ENCODE results near the gene NCOA1. TPM values are rescaled to one million over a fixed set of nuclear protein-coding genes. Genes with fewer than 3 reads are reported as not detected.

Gene NCOA1
- total and polyA plus RNA-seq, 2 donors (not counting 3 experiments of a cell fraction or from before 2014, with no cell fraction given): 11.4 to 14.1 TPM

GRCh38 chr2:24511894-24512293 is 20.8 kb downstream of the NCOA1 start:
- H3K27ac ChIP-seq (ENCODE audit: insufficient read depth, low read depth, low read length): no peak overlapping the region
- H2AFZ ChIP-seq (ENCODE audit: low read depth, low read length): no peak overlapping the region
- TF ChIP-seq GATA2 (IDR thresholded peaks at IDR 0.05; ENCODE audit: insufficient read depth, insufficient read length, low read depth, low read length): no peak
- no peak for TF ChIP-seq MYC (IDR thresholded peaks at IDR 0.05; ENCODE audit: low read depth, low read length)
- TF ChIP-seq EZH2 (IDR thresholded peaks at IDR 0.05; ENCODE audit: borderline replicate concordance, low read depth, low read length, severe bottlenecking): no peak
- TF ChIP-seq CTCF (IDR thresholded peaks at IDR 0.05; ENCODE audit: extremely low read depth in 1 of 2, insufficient read depth in 1 of 2, low read depth in 1 of 2, low read length in 2 of 2): no peak
- no peak for TF ChIP-seq POLR2AphosphoS5 (IDR thresholded peaks at IDR 0.05; ENCODE audit: insufficient read depth, low read depth, low read length)
- TF ChIP-seq FOS (IDR thresholded peaks at IDR 0.05; ENCODE audit: borderline replicate concordance, insufficient read depth, low read length): no peak
- no peak for TF ChIP-seq MAX (IDR thresholded peaks at IDR 0.05; ENCODE audit: insufficient read depth, insufficient read length)
- no peak for TF ChIP-seq JUN (IDR thresholded peaks at IDR 0.05; ENCODE audit: borderline replicate concordance, insufficient read depth, insufficient read length, low read depth)
- no peak for TF ChIP-seq POLR2A (IDR thresholded peaks at IDR 0.05; ENCODE audit: low read depth, low read length)
- no peaks in the 10 kb centered on the region for H3K9me1 ChIP-seq (replicated peaks; ENCODE audit: control insufficient read depth, extremely low read depth, insufficient read depth, low read length)
- no peaks in the 10 kb centered on the region for H3K27me3 ChIP-seq (ENCODE audit: control insufficient read depth in 2 of 2, insufficient read depth in 2 of 2, low read length in 2 of 2)
- CTCF ChIA-PET: interaction anchor here (0.8 to 0.9 kb wide), 3 partner anchors 9 to 48 kb away, joined by 3 to 4 read pairs (median 3); no protein-coding TSS in a partner anchor
- H3K79me2 ChIP-seq (ENCODE audit: control insufficient read depth, insufficient read depth, low read length): no peaks in the 10 kb centered on the region
- FAIRE-seq (no peak), DNase-seq (ENCODE audit: low read depth, low spot score) (no peak)
- POLR2A ChIA-PET: no interaction called here
- dilution Hi-C loops (cut with MboI; ENCODE audit: extremely low pct_ligation_motif_present, low sequenced_read_pairs) (no loop called here), intact Hi-C loops (cut with micrococcal nuclease) (no loop called here)
- H3K9me3 ChIP-seq (replicated peaks; ENCODE audit: control insufficient read depth, insufficient read depth, low read length): no peaks in the 10 kb centered on the region
- H4K20me1 ChIP-seq (replicated peaks; ENCODE audit: control insufficient read depth, extremely low read depth, insufficient read depth, low read length): peaks cover 3% of the 10 kb centered on the region
- H3K4me3 ChIP-seq (replicated peaks in 1 of 3; ENCODE audit: insufficient read depth in 1 of 3, low read depth in 1 of 3, low read length in 3 of 3): no peak overlapping the region
- no TSS peak for BruUV-seq (replicated peaks)
- H3K36me3 ChIP-seq (ENCODE audit: control insufficient read depth in 2 of 2, extremely low read depth in 1 of 2, insufficient read depth in 2 of 2, low read length in 2 of 2): no peaks in the 10 kb centered on the region
- no peak overlapping the region for H3K4me2 ChIP-seq (ENCODE audit: insufficient read depth, low read length)
- no peaks in the 10 kb centered on the region for H3K4me1 ChIP-seq (ENCODE audit: control insufficient read depth, extremely low read depth, insufficient read depth, low read length)
- no peak overlapping the region for H3K9ac ChIP-seq (replicated peaks; ENCODE audit: extremely low read depth, insufficient read depth, low read length)

Data from endothelial cell of umbilical vein (primary cell).